ENCODE results near the gene MYH14. TPM values are rescaled to one million over a fixed set of nuclear protein-coding genes. Genes with fewer than 3 reads are reported as not detected.

Gene MYH14
- total and polyA plus RNA-seq, 2 of the 13 experiments (the other 11 are each of a cell fraction or from before 2014, with no cell fraction given): 5.5 to 5.8 TPM

DNA sequence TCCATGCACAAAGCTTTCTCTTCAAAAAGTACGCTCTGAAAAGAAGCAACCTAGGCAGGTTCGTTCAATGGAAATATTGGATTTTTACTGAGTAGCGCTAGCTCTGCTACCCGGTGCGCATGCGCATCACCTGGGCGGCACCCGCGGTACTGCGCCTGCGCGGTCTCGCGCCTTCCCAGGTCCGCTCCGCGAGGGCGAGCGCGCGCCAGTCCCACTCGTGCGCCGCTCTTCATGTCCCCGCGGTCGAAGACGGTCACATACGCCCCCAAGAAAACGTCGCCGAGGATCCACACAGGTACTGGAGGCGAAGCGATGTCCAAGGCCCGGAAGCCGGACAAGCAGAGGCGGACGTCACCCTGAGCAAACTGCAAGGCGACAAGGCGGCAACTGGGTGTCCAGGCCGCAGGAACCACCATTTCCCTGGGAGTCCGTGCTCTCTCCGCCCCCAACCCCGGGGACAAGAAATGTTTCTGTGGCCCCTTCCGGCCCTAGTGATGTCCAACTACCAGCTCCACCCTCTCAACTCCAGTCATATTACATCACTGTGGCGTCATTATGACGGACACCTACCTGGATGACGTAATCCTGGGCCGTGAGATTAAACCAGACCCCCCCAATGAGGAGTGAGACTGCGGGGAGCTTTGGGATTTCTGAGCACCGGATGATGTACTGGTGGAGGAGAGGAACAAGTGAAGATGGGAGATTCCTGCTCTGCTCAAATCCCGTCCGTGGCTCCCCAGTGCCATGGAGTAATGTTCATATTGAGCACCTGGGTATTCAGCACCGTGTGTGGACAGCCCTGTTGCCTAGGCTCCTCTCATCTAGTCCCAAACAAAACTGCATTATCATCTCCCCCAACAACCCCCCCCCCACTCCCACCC lies 130.6 kb downstream of the MYH14 start (continued):
- TF ChIP-seq E2F2 (CRISPR knock-in tag; IDR thresholded peaks at IDR 0.05; ENCODE audit: borderline replicate concordance): peak; percentile 70; the same call in 1 of the 2 replicates
- TF ChIP-seq HOXD1 (CRISPR knock-in tag; IDR thresholded peaks at IDR 0.05): peak; percentile 80; the same call in 1 of the 2 replicates
- peak; percentile 78; the same call in 1 of the 2 replicates for TF ChIP-seq KDM2A (CRISPR knock-in tag; IDR thresholded peaks at IDR 0.05; ENCODE audit: borderline replicate concordance, low read depth)
- TF ChIP-seq GATAD2A (CRISPR knock-in tag; IDR thresholded peaks at IDR 0.05): 0 out of 2 replicates have a peak, but pooled peaks have one; percentile 8
- 0 out of 2 replicates have a peak, but pooled peaks have one; percentile 47 for TF ChIP-seq ATF6 (CRISPR knock-in tag; conservative IDR thresholded peaks at IDR 0.05)
- no peak for TF ChIP-seq IRF1 (CRISPR knock-in tag; IDR thresholded peaks at IDR 0.05; ENCODE audit: low read depth)
- TF ChIP-seq KAT2B (IDR thresholded peaks at IDR 0.05; ENCODE audit: borderline replicate concordance, low read depth, low read length): no peak
- no peak for TF ChIP-seq ZNF775 (CRISPR knock-in tag; IDR thresholded peaks at IDR 0.05; ENCODE audit: borderline replicate concordance)
- TF ChIP-seq ZFP36 (IDR thresholded peaks at IDR 0.05; ENCODE audit: borderline replicate concordance, low read depth, low read length, partially characterized antibody): no peak
- no peak for TF ChIP-seq SOX5 (CRISPR knock-in tag; IDR thresholded peaks at IDR 0.05; ENCODE audit: borderline replicate concordance)
- peak; percentile 50; the same call in 1 of the 2 replicates for TF ChIP-seq ZSCAN31 (CRISPR knock-in tag; IDR thresholded peaks at IDR 0.05; ENCODE audit: low read depth)
- no peak for TF ChIP-seq ZNF136 (CRISPR knock-in tag; IDR thresholded peaks at IDR 0.05; ENCODE audit: low read depth)
- 0 out of 2 replicates have a peak, but pooled peaks have one; percentile 49 for TF ChIP-seq TIGD3 (CRISPR knock-in tag; IDR thresholded peaks at IDR 0.05; ENCODE audit: borderline replicate concordance)
- TF ChIP-seq RNF2 (conservative IDR thresholded peaks at IDR 0.05; ENCODE audit: low read depth): peak; percentile 70; the same call in 1 of the 2 replicates
- TF ChIP-seq RBFOX2 (IDR thresholded peaks at IDR 0.05; ENCODE audit: low read depth, low read length): peak; percentile 91
- TF ChIP-seq, protein P1, sequence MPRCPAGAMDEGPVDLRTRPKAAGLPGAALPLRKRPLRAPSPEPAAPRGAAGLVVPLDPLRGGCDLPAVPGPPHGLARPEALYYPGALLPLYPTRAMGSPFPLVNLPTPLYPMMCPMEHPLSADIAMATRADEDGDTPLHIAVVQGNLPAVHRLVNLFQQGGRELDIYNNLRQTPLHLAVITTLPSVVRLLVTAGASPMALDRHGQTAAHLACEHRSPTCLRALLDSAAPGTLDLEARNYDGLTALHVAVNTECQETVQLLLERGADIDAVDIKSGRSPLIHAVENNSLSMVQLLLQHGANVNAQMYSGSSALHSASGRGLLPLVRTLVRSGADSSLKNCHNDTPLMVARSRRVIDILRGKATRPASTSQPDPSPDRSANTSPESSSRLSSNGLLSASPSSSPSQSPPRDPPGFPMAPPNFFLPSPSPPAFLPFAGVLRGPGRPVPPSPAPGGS (CRISPR knock-in tag; IDR thresholded peaks at IDR 0.05): no peak
- no peak; the same call in 1 of the 2 replicates for TF ChIP-seq ZNF562 (CRISPR knock-in tag; IDR thresholded peaks at IDR 0.05; ENCODE audit: borderline replicate concordance)
- TF ChIP-seq, protein P2, sequence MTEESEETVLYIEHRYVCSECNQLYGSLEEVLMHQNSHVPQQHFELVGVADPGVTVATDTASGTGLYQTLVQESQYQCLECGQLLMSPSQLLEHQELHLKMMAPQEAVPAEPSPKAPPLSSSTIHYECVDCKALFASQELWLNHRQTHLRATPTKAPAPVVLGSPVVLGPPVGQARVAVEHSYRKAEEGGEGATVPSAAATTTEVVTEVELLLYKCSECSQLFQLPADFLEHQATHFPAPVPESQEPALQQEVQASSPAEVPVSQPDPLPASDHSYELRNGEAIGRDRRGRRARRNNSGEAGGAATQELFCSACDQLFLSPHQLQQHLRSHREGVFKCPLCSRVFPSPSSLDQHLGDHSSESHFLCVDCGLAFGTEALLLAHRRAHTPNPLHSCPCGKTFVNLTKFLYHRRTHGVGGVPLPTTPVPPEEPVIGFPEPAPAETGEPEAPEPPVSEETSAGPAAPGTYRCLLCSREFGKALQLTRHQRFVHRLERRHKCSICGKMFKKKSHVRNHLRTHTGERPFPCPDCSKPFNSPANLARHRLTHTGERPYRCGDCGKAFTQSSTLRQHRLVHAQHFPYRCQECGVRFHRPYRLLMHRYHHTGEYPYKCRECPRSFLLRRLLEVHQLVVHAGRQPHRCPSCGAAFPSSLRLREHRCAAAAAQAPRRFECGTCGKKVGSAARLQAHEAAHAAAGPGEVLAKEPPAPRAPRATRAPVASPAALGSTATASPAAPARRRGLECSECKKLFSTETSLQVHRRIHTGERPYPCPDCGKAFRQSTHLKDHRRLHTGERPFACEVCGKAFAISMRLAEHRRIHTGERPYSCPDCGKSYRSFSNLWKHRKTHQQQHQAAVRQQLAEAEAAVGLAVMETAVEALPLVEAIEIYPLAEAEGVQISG (CRISPR knock-in tag; IDR thresholded peaks at IDR 0.05): peak; percentile 70
